H9 (cell line): ENCODE results near the gene SLC34A3. TPM values are rescaled to one million over a fixed set of nuclear protein-coding genes. Genes with fewer than 3 reads are reported as not detected.

Experiments
- DNase-seq: peaks from one replicate; pipeline ENCODE4 v3.0.0-alpha.2; 2017
- H2AFZ ChIP-seq: one replicate; pipeline ENCODE4 v1.6.1; 2013; ENCODE audit warnings: mild to moderate bottlenecking, low read length, control low read depth, moderate library complexity
- H2AK5ac ChIP-seq: 2 replicates; pipeline ENCODE4 v1.6.1; 2013; ENCODE audit warnings: low read length, control low read depth, mixed read lengths; ENCODE audit not compliant: insufficient read length
- H2BK120ac ChIP-seq: one replicate; pipeline ENCODE4 v1.6.1; 2013; ENCODE audit warnings: low read depth, mild to moderate bottlenecking, low read length, control low read depth, inconsistent platforms; ENCODE audit not compliant: poor library complexity, severe bottlenecking
- H2BK12ac ChIP-seq: 2 replicates; pipeline ENCODE4 v1.6.1; 2013; ENCODE audit warnings: low read length, control low read depth, mixed read lengths, low read depth; ENCODE audit not compliant: insufficient read length
- H2BK15ac ChIP-seq: 2 replicates; pipeline ENCODE4 v1.6.1; 2013; ENCODE audit warnings: low read depth, low read length, control low read depth
- H2BK20ac ChIP-seq: one replicate; pipeline ENCODE4 v1.6.1; 2013; ENCODE audit warnings: low read depth, mild to moderate bottlenecking, low read length, control low read depth, inconsistent platforms; ENCODE audit not compliant: poor library complexity, severe bottlenecking
- H2BK5ac ChIP-seq: 2 replicates; pipeline ENCODE4 v1.6.1; 2013; ENCODE audit warnings: low read length, control low read depth, mixed read lengths; ENCODE audit not compliant: insufficient read length
- H3K14ac ChIP-seq: 2 replicates; pipeline ENCODE4 v1.6.1; 2013; ENCODE audit warnings: low read length, control low read depth; ENCODE audit not compliant: insufficient read depth
- H3K18ac ChIP-seq: 2 replicates; pipeline ENCODE4 v1.6.1; 2013; ENCODE audit warnings: low read depth, mild to moderate bottlenecking, mixed read lengths, low read length, control low read depth; ENCODE audit not compliant: insufficient read length
- H3K23ac ChIP-seq: 2 replicates; pipeline ENCODE4 v1.6.1; 2013; ENCODE audit warnings: low read length, control low read depth, mixed read lengths, low read depth; ENCODE audit not compliant: insufficient read length
- H3K23me2 ChIP-seq: 2 replicates; pipeline ENCODE4 v1.6.1; 2013; ENCODE audit warnings: low read depth, mild to moderate bottlenecking, mixed read lengths, low read length, control low read depth; ENCODE audit not compliant: insufficient read length, poor library complexity, severe bottlenecking
- H3K27ac ChIP-seq: 2 replicates; pipeline ENCODE4 v1.5.1; 2013; ENCODE audit warnings: low read length, control low read depth, mixed read lengths, low read depth; ENCODE audit not compliant: insufficient read length
- H3K27me3 ChIP-seq: 2 replicates; pipeline ENCODE4 v1.6.1; 2013; ENCODE audit warnings: low read length, control low read depth, inconsistent platforms; ENCODE audit not compliant: insufficient read depth
- H3K4ac ChIP-seq: 2 replicates; pipeline ENCODE4 v1.6.1; 2013; ENCODE audit warnings: low read depth, mild to moderate bottlenecking, control low read depth, inconsistent platforms, low read length, moderate library complexity
- H3K4me1 ChIP-seq: 2 replicates; pipeline ENCODE4 v1.6.1; 2013; ENCODE audit warnings: low read length, control low read depth, inconsistent platforms; ENCODE audit not compliant: insufficient read depth
- H3K4me2 ChIP-seq: 2 replicates; pipeline ENCODE4 v1.6.1; 2013; ENCODE audit warnings: low read length, control low read depth, mixed read lengths; ENCODE audit not compliant: insufficient read length, insufficient read depth
- H3K56ac ChIP-seq: 2 replicates; pipeline ENCODE4 v1.6.1; 2013; ENCODE audit warnings: low read depth, mild to moderate bottlenecking, mixed read lengths, low read length, control low read depth; ENCODE audit not compliant: insufficient read length
- H3K79me1 ChIP-seq: 2 replicates; pipeline ENCODE4 v1.6.1; 2013; ENCODE audit warnings: low read depth, mild to moderate bottlenecking, moderate library complexity, low read length, control low read depth, inconsistent platforms; ENCODE audit not compliant: insufficient read depth, poor library complexity, severe bottlenecking
- H3K79me2 ChIP-seq: 2 replicates; pipeline ENCODE4 v1.6.1; 2013; ENCODE audit warnings: low read length, control low read depth, inconsistent platforms; ENCODE audit not compliant: insufficient read depth
- H3K9ac ChIP-seq: 2 replicates; pipeline ENCODE4 v1.6.1; 2013; ENCODE audit warnings: low read length, control low read depth, mixed read lengths; ENCODE audit not compliant: insufficient read length; ENCODE audit errors: extremely low read depth
- H3K9me3 ChIP-seq: one replicate; pipeline ENCODE4 v1.6.1; 2013; ENCODE audit warnings: low read depth, low read length, inconsistent platforms; ENCODE audit not compliant: control insufficient read depth
- H3T11ph ChIP-seq: one replicate; pipeline ENCODE4 v1.6.1; 2013; ENCODE audit warnings: mild to moderate bottlenecking, low read length, control low read depth, inconsistent platforms
- H4K20me1 ChIP-seq: one replicate; pipeline ENCODE4 v1.6.1; 2013; ENCODE audit not compliant: control insufficient read depth, insufficient read length, insufficient read depth
- H4K5ac ChIP-seq: 2 replicates; pipeline ENCODE4 v1.6.1; 2013; ENCODE audit warnings: low read depth, mild to moderate bottlenecking, mixed read lengths, low read length, control low read depth; ENCODE audit not compliant: insufficient read length
- H4K8ac ChIP-seq: replicated peaks from 2 replicates; pipeline ENCODE4 v1.6.1; 2013; ENCODE audit warnings: low read length, control low read depth, mixed read lengths, low read depth; ENCODE audit not compliant: insufficient read length
- H4K91ac ChIP-seq: 2 replicates; pipeline ENCODE4 v1.6.1; 2013; ENCODE audit warnings: low read depth, mild to moderate bottlenecking, moderate library complexity, mixed read lengths, low read length, control low read depth; ENCODE audit not compliant: insufficient read length
- H3K27ac Mint-ChIP-seq, 3 experiments: 2 replicates in 2 of 3; 3 replicates in 1 of 3; pipeline ENCODE4 v1.8.0; 2020 to 2021; ENCODE audit warnings: mixed read lengths in 3 of 3, mild to moderate bottlenecking in 1 of 3, moderate library complexity in 1 of 3
- H3K27me3 Mint-ChIP-seq: 2 replicates; pipeline ENCODE4 v1.8.0; 2021; ENCODE audit warnings: low read depth, mild to moderate bottlenecking, moderate library complexity, mixed read lengths
- H3K36me3 Mint-ChIP-seq, 3 experiments: 2 replicates in 2 of 3; 3 replicates in 1 of 3; pipeline ENCODE4 v1.8.0; 2020 to 2021; ENCODE audit warnings: low read depth in 3 of 3, mixed read lengths in 3 of 3; ENCODE audit not compliant: insufficient read depth in 1 of 3
- H3K4me1 Mint-ChIP-seq, 2 experiments: 2 replicates each; pipeline ENCODE4 v1.8.0; 2020; ENCODE audit warnings: mixed read lengths in 2 of 2
- H3K4me3 Mint-ChIP-seq, 2 experiments: 2 replicates in 1 of 2; 3 replicates in 1 of 2; pipeline ENCODE4 v1.8.0; 2020 to 2021; ENCODE audit warnings: mild to moderate bottlenecking in 2 of 2, mixed read lengths in 2 of 2, moderate library complexity in 1 of 2
- H3K9me3 Mint-ChIP-seq, 2 experiments: 2 replicates in 1 of 2; 3 replicates in 1 of 2; pipeline ENCODE4 v1.8.0; 2020; ENCODE audit warnings: mild to moderate bottlenecking in 2 of 2, mixed read lengths in 2 of 2, moderate library complexity in 1 of 2
- CTCF ChIP-seq: fragments of 200-600 bp; sonication (generic); conservative IDR thresholded peaks from 3 replicates; pipeline ENCODE4 v1.8.0; 2021; ENCODE audit warnings: antibody characterized with exemption, mild to moderate bottlenecking
- WGBS: extraction: QIAGEN DNeasy Blood & Tissue Kit; methylation state at CpG from one replicate; pipeline ENCODE4 v1.1.7; 2013; ENCODE audit warnings: missing lambda C conversion rate, low lambda C conversion rate, mixed read lengths; ENCODE audit not compliant: insufficient read length; ENCODE audit errors: extremely low coverage; 5-methylcytosine and 5-hydroxymethylcytosine counted together
- total RNA-seq: library from RNA; stranded (reverse); gene quantifications from 2 replicates; pipeline ENCODE4 v1.2.1, GENCODE V29; 2021

SLC34A3 gene
- total RNA-seq, 1 experiment from 2014 or later: not detected

- Histone ChIP-seq H3K23ac (no peak overlapping the region), H2AK5ac (no peak overlapping the region), H3K79me2 (no peaks in the 10 kb centered on the region), H3K56ac (no peak overlapping the region), H4K91ac (no peak overlapping the region), H2BK120ac (no peak overlapping the region), H4K20me1 (no peaks in the 10 kb centered on the region), H2BK5ac (no peak overlapping the region), H3K18ac (no peak overlapping the region), H3K14ac (no peak overlapping the region), H2BK20ac (no peak overlapping the region), H2BK12ac (no peak overlapping the region), H2AFZ (no peak overlapping the region), H3K9ac (no peak overlapping the region), H3K4me1 (no peaks in the 10 kb centered on the region), H3K27ac (no peak overlapping the region), H3K23me2 (peaks cover 4% of the 10 kb centered on the region), H4K5ac (no peak overlapping the region), H3K27me3 (no peaks in the 10 kb centered on the region), H4K8ac (no peak overlapping the region), H3K4me2 (no peak overlapping the region), H3K9me3 (no peaks in the 10 kb centered on the region), H2BK15ac (no peak overlapping the region), H3T11ph (no peak overlapping the region), H3K4ac (no peak overlapping the region), H3K79me1 (no peaks in the 10 kb centered on the region)
- Mint-ChIP-seq H3K36me3 (peaks cover 2 to 10% (median 9%) of the 10 kb centered on the region in 3 experiments; a peak in 6 of 7 replicates), H3K27me3 (no peaks in the 10 kb centered on the region), H3K4me3 (peak overlapping the region in 1 of 2 experiments; percentile 8; a peak in 2 of 5 replicates), H3K4me1 (peaks cover 20 to 29% of the 10 kb centered on the region in 2 experiments), H3K9me3 (no peaks in the 10 kb centered on the region), H3K27ac (peak overlapping the region; percentile 79 to 96 (median 95); a peak in 6 of 7 replicates)
- TF ChIP-seq CTCF: no peak
- no peak for DNase-seq
- WGBS: no CpG with 5 or more reads among the region's 10 CpGs
These were observed 44.5 kb downstream of the SLC34A3 start for GRCh38 chr9:137275203-137275587.
